T47D (cell line): ENCODE data around the gene LMO1.

ENCODE experiments used
- DNase-seq, 2 experiments: peaks; one replicate each; pipeline versions ENCODE4 v3.0.0 to v3.0.0-alpha.2; 2011 to 2012; ENCODE audit warnings: low read depth in 1 of 2, low spot score in 1 of 2
- JUND ChIP-seq: IDR thresholded peaks from 2 replicates; pipeline ENCODE4 v1.6.1; 2012; ENCODE audit warnings: low read depth
- in situ Hi-C: cut with HindIII; loops from 2 replicates; pipeline ENCODE4 v1.10.0; 2016; ENCODE audit warnings: low sequenced_read_pairs, low pct_unique_long_range_greater_than_20kb

LMO1 gene

DNA sequence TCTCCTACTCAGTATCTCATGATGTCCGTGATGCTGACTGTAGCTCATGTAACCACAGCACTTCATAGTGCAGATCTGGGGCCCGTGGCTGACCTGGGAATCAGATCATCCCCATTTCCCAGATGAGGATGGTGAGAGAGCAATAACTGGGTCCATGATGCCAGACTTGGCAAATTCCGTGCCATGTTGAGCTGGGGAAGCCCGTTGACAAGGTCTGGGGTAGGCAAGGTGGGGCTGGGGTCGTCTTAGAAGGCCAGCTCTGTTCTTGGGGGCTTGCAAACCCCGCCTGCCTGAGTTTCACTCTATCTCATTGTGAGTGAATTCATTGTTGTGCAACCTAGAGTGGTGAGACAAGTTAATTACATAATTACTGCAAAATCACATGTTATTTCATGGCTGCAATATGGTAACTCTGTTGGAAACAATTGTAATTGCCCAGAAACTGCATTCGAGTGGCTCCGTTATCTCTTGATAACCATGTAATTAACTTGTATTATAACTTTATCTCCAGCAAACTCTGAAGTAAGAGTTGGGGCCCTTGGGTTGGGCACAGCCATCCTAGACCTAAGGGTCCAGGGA lies 41.7 kb downstream of the LMO1 start:
- DNase-seq, result no peak
- TF ChIP-seq JUND, result no peak
- in situ Hi-C loops, result no loop called here

DNA sequence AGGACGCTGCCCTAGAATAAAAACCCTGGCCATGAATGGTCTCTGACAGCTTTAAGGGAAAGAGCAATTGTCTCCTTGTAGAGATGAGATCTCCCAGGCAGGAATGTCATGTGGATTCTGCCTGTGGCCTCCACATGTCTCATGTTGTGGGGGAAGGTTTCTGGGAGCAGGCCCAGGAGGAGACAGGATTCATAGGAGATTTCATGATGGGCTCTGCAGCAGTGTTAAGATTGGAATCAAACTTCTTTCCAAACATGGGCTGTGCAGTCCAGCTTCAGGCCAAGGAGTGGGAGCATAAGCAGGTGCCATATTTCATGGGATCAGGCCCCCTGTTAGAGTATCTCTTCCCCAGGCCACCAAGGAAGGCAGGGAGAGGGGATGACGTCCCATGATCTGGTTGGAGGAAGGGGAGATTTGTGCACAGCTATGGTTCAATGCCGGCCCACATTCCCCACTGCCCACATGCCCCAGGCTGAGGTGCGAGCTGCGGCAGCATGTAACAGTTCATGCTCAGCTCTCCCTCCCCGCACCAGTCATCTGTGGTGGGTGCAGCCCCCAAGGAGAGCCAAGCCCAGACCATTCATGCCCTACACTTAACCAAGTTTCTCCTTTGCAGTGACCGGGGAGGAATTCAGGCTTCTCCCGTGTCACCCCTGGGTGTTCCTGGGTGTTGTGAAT lies 42.5 kb downstream of the LMO1 start:
- in situ Hi-C loops, result no loop called here
- no peak for DNase-seq
- no peak for TF ChIP-seq JUND

DNA sequence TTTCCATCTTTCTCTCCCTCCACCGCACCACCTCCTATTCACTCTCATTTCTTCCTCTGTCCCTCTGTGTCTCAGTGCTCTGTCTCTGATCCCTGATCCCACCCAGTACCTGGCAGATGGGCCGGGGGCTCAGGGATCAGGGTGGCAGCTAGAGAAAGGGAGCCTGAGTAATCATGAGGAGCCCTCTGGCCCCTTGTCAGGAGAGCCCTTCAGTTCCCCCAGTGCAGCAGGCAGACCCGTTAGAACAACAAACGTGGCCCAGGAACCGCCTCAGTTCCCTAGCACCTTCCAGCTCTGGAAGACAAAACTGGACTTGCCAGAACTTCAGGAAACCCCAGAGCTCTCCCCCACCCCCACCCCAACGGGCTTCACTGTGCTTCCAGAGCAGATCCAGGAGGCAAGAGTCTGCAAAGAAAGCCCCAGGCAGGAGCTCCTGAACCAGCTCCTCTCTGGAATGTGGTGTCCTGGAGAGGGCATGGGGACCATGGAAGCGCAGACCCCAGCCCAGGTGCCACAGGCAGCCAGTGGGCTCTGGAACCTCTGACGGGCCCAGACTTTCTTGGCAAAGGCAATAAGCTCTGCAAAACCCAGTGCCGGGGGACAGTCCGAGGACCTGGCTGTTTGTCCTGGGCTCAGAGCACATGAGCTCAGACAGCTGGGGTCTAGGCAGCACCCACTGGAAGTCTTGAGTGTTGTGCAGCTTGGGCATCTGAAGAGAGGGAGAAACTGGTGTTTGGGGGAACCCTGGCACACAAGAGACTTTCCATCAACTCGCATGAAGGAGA lies 43.2 kb downstream of the LMO1 start:
- in situ Hi-C loops, result no loop called here
- no peak for TF ChIP-seq JUND
- peak in 1 of 2 experiments; percentile 60 for DNase-seq

DNA sequence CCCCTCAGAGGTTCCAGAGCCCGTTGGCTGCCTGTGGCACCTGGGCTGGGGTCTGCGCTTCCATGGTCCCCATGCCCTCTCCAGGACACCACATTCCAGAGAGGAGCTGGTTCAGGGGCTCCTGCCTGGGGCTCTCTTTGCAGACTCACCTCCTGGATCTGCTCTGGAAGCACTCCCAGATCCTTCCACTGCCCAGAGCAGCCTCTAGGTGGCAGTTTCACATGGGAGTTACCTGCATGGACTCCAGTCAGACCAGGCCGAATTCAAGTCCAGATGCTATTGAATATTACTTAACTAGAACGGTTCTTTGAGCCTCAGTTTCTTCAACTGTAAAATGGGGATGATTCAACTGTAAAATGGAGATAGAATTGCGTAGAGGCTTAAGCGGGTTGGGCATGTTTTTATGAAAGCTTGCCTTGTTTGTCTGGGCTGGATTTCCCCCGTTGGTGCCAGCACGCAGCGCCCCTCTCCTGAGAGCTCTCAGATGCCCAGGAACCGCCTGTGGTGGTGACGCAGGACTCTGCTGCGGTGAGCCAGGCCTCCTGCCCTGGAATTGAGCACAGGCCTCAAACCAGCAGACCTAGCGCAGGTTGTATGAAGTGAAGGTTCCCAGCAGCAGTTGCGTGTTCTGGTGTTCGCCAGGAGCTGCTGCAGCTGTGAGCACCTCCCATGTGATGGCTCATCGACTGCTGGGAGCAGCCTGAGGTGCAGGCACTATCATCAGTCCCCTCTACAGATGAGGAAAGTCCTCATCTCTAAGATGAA lies 44.2 kb downstream of the LMO1 start:
- DNase-seq, result peak in 1 of 2 experiments; percentile 76
- in situ Hi-C loops, result no loop called here
- no peak for TF ChIP-seq JUND

DNA sequence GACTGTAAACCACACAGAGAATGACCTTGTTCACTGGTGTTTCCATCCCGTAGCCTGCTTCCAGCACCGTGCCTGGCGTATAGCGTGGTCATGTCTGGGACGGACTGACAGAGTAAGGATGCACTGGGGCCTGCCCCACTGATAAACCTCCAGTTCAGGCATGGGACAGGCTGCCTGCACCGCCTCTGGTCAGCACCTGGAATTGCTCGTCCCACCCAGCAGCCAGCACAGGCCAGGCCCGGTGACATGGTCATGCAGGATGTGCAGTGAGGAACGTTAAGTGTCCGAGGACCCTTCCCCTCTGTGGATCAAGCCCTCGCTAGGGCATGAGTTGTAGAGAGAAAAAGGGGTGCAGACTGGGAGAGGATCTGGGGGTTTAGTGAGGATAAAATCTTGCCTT lies 44.8 kb downstream of the LMO1 start:
- no peak for DNase-seq
- TF ChIP-seq JUND, result no peak
- in situ Hi-C loops, result no loop called here

DNA sequence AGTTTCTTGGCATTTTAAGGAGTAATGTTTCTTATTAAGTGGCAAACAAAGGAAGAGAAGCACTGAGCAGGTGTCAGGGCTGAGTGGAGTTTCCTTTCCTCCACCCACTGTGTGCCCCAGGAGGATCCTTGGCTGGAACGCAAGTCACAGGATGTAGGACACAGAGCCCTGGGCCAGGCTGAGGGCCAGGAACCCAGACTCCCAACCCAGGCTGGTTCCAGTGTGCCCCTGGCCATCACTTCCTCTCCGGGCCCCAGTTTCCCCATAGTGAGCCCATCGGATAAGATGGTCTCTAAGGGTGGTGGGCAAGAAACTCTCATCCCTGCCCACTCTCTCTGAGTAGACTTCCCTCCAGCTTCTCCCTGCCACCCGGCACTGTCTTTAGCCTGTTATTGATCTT lies 45.3 kb downstream of the LMO1 start:
- TF ChIP-seq JUND, result no peak
- in situ Hi-C loops, result no loop called here
- DNase-seq, result no peak

DNA sequence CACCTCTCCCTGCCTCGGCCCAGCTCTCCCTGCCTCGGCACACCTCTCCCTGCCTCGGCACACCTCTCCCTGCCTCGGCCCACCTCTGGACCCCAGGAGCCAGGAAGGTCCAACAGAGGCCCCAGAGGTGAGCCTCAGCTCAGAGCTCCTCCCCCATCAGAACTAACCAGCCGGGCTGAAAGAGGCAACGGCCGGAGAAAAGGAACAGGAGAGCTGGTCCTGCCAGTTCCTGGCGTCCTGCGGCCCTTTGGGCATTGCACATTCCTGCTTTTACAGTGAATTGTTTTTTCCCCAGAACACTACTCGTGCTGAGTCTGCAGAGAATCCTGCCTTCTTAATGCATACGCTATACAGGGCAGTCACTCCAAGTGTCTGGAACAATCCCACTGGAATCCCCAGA lies 45.8 kb downstream of the LMO1 start:
- no peak for TF ChIP-seq JUND
- peak; percentile 43 to 75 for DNase-seq
- in situ Hi-C loops, result no loop called here

DNA sequence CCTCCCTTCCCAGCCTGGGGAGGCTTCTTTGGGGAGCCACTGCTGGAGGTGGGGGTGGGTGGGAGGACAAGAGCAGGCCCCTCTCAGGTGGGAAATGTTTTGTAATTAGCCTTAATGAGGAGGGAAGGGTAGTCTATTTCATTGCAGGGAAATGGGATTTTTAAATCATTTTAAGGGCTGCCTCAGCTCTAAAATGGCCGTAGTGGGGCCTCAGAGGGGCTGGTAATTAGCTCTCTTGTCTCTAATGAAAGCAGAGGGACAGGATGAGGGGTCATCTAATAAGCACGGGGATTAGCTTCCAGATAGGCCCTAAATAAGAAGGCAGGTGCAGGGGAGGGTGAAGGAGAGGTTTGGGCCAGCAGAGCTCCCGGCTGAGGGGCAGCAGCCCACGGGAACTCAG lies 46.5 kb downstream of the LMO1 start:
- in situ Hi-C loops, result no loop called here
- no peak for TF ChIP-seq JUND
- DNase-seq, result no peak

DNA sequence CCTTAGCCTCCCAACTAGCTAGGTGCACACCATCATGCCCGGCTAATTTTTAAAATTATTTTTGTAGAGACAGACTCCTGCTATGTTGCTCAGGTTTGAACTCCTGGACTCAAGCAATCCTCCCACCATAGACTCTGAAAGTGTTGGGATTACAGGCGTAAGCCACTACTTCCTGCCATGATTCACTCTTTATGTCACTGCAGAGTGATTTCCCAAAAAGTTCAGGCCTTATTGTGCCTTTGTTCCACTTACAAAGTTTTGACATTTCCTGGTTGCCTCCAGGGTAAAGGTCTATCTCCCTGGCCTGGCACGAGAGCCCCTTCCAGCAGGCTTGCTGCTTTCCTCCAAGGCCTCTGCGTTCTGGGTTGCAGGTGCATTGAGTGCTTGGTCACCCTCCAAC lies 50.3 kb downstream of the LMO1 start:
- no peak for DNase-seq
- no peak for TF ChIP-seq JUND
- in situ Hi-C loops, result no loop called here

DNA sequence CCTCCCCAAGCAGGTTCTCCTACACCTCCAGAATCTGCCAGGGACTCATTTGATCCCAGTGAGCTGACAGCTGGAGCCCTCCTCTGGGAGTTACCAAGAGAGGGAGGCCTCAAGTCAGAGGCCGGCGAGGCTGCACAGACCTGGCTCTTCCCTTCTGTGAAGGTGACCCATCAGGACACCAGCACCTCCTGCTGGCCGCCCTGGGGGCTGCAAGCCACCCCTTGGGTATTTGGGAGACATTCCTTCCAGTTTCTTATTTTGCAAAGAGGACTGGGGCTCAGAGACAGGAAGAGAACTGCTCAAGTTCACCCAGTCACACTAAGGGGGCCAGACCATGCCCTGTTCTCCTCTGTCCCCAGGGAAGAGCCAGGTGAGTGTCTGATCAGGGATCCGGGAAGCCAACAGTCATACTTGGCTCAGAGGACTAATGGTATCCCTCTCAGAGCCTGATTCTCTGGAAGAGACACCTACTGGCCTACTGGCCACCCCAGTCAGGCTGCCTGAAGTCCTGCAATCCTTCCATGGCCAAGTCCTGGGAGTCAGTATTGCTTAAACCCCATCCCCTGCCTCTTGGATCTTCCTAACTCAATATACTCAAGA lies 54.4 kb downstream of the LMO1 start:
- TF ChIP-seq JUND, result no peak
- no peak for DNase-seq
- in situ Hi-C loops, result no loop called here

DNA sequence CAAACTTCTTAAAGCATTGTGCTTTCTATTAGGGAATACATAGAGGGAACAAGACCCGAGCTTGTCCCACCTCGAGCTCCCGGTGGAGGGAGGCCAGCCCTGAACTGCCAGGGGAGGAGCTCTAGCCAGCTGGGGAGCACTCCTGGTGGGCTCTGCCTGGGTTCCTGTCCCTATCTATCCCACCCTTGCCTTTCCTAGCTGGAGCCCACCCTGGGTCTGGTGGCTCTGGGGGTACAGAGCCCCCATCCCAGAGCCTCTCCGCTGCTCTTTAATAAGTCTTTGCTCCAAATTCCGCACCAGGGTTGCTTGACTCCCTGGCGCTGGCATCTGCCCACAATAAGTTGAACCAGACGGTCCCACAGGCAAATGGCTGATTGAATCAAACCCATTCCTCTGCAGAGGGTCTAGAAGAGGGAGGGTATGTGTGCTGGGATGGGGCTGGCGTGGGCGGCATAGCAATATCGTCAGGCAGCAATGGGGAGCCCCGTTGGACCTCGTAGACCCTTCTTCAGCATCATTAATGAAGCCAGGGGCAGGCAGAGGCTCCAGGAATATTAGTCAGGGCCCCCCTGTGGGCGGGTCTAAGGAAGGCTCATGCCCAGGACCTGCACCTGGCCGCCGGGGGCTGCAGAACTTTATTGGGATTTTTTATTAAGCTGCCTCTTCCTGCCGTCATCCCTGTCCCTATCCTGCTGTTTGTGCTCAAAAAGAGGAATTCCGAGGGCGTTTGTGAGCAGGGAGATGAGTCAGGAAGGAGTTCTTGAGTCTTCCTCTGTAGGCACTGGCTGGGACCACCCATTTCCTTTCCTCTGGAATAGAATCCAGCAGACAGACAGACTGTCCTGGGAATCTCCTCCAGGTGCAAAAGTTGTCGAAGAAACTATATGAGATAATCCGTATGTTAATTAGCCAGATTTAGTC lies 56.3 kb downstream of the LMO1 start:
- in situ Hi-C loops, result no loop called here
- TF ChIP-seq JUND, result no peak
- no peak for DNase-seq
